OCI-LY1 (cell line): ENCODE results near the gene DLG1.

Experiments used
- H2AFZ ChIP-seq: fragments of 200-600 bp; sonication (generic), shearing (Covaris generic); 2 replicates; pipeline ENCODE4 v1.6.0; 2014; ENCODE audit warnings: antibody characterized with exemption, mild to moderate bottlenecking, low read length
- H3F3A ChIP-seq: fragments of 200-600 bp; sonication (generic), shearing (Covaris generic); 2 replicates; pipeline ENCODE4 v1.6.0; 2014; ENCODE audit warnings: mild to moderate bottlenecking, antibody characterized with exemption, low read length, moderate library complexity; ENCODE audit not compliant: insufficient read depth
- H3K27ac ChIP-seq: fragments of 200-600 bp; sonication (generic); 2 replicates; pipeline ENCODE4 v1.5.1; 2014; ENCODE audit warnings: low read length, mixed run types, mild to moderate bottlenecking, low read depth; ENCODE audit not compliant: poor library complexity, severe bottlenecking
- H3K27me3 ChIP-seq: fragments of 200-600 bp; sonication (generic); 2 replicates; pipeline ENCODE4 v1.6.0; 2014; ENCODE audit warnings: antibody characterized with exemption, mild to moderate bottlenecking, low read length, moderate library complexity; ENCODE audit not compliant: insufficient read depth
- H3K36me3 ChIP-seq: fragments of 200-600 bp; sonication (generic); 2 replicates; pipeline ENCODE4 v1.6.1; 2014; ENCODE audit warnings: mild to moderate bottlenecking, antibody characterized with exemption, low read length, moderate library complexity, mixed read lengths; ENCODE audit not compliant: insufficient read depth
- H3K4me1 ChIP-seq: fragments of 200-600 bp; sonication (generic); 2 replicates; pipeline ENCODE4 v1.5.1; 2014; ENCODE audit warnings: mild to moderate bottlenecking, low read length, moderate library complexity; ENCODE audit not compliant: insufficient read depth, severe bottlenecking
- H3K4me2 ChIP-seq: fragments of 200-600 bp; sonication (generic), shearing (Covaris generic); 2 replicates; pipeline ENCODE4 v1.6.1; 2014; ENCODE audit warnings: low read length
- H3K4me3 ChIP-seq: fragments of 200-600 bp; sonication (generic); 2 replicates; pipeline ENCODE4 v1.5.1; 2014; ENCODE audit warnings: low read length, low read depth, mild to moderate bottlenecking, mixed read lengths; ENCODE audit not compliant: poor library complexity, severe bottlenecking
- H3K79me2 ChIP-seq: fragments of 200-600 bp; shearing (Covaris generic); 2 replicates; pipeline ENCODE4 v1.6.1; 2016; ENCODE audit warnings: mixed run types, low read length, mixed read lengths; ENCODE audit not compliant: insufficient read depth
- H3K9ac ChIP-seq: fragments of 200-600 bp; sonication (generic), shearing (Covaris generic); 2 replicates; pipeline ENCODE4 v1.6.1; 2014; ENCODE audit warnings: mild to moderate bottlenecking, low read length, mixed read lengths
- H3K9me2 ChIP-seq: fragments of 200-600 bp; sonication (generic), shearing (Covaris generic); 2 replicates; pipeline ENCODE4 v1.6.1; 2014; ENCODE audit warnings: low read depth, mild to moderate bottlenecking, low read length, mixed read lengths
- H3K9me3 ChIP-seq: fragments of 200-600 bp; shearing (Covaris generic); 2 replicates; pipeline ENCODE4 v1.6.1; 2014; ENCODE audit warnings: low read length, mixed read lengths
- H4K20me1 ChIP-seq: fragments of 200-600 bp; sonication (generic), shearing (Covaris generic); 2 replicates; pipeline ENCODE4 v1.6.0; 2016; ENCODE audit warnings: mild to moderate bottlenecking, low read length; ENCODE audit not compliant: insufficient read depth
- EZH2 ChIP-seq: fragments of 200-600 bp; sonication (generic), shearing (Covaris generic); IDR thresholded peaks from 2 replicates; pipeline ENCODE4 v1.8.0; 2017; ENCODE audit warnings: borderline replicate concordance, mixed run types, mild to moderate bottlenecking, antibody characterized with exemption, low read length, moderate library complexity, mixed read lengths
- TF ChIP-seq, protein P1 (sequence below): fragments of 200-600 bp; sonication (generic), shearing (Covaris generic); IDR thresholded peaks from 2 replicates; pipeline ENCODE4 v1.5.1; 2017; ENCODE audit warnings: mild to moderate bottlenecking, antibody characterized with exemption, low read length, moderate library complexity, mixed read lengths

The DLG1 gene

GRCh38 chr3:197340521-197340871 lies 42.1 kb upstream of the DLG1 start:
- no peaks in the 10 kb centered on the region for H3K79me2 ChIP-seq
- no peaks in the 10 kb centered on the region for H3K4me1 ChIP-seq
- no peaks in the 10 kb centered on the region for H3K36me3 ChIP-seq
- H3K4me2 ChIP-seq = no peak overlapping the region
- no peaks in the 10 kb centered on the region for H3K9me3 ChIP-seq
- no peaks in the 10 kb centered on the region; the same call in 1 of the 2 replicates for H3K27me3 ChIP-seq
- no peak overlapping the region for H3K9ac ChIP-seq
- no peaks in the 10 kb centered on the region for H3K9me2 ChIP-seq
- no peak overlapping the region for H2AFZ ChIP-seq
- no peak overlapping the region for H3K4me3 ChIP-seq
- TF ChIP-seq, protein P1, sequence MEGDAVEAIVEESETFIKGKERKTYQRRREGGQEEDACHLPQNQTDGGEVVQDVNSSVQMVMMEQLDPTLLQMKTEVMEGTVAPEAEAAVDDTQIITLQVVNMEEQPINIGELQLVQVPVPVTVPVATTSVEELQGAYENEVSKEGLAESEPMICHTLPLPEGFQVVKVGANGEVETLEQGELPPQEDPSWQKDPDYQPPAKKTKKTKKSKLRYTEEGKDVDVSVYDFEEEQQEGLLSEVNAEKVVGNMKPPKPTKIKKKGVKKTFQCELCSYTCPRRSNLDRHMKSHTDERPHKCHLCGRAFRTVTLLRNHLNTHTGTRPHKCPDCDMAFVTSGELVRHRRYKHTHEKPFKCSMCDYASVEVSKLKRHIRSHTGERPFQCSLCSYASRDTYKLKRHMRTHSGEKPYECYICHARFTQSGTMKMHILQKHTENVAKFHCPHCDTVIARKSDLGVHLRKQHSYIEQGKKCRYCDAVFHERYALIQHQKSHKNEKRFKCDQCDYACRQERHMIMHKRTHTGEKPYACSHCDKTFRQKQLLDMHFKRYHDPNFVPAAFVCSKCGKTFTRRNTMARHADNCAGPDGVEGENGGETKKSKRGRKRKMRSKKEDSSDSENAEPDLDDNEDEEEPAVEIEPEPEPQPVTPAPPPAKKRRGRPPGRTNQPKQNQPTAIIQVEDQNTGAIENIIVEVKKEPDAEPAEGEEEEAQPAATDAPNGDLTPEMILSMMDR = no peak
- no peak for TF ChIP-seq EZH2
- no peaks in the 10 kb centered on the region for H4K20me1 ChIP-seq
- no peaks in the 10 kb centered on the region for H3F3A ChIP-seq
- no peak overlapping the region for H3K27ac ChIP-seq

DNA sequence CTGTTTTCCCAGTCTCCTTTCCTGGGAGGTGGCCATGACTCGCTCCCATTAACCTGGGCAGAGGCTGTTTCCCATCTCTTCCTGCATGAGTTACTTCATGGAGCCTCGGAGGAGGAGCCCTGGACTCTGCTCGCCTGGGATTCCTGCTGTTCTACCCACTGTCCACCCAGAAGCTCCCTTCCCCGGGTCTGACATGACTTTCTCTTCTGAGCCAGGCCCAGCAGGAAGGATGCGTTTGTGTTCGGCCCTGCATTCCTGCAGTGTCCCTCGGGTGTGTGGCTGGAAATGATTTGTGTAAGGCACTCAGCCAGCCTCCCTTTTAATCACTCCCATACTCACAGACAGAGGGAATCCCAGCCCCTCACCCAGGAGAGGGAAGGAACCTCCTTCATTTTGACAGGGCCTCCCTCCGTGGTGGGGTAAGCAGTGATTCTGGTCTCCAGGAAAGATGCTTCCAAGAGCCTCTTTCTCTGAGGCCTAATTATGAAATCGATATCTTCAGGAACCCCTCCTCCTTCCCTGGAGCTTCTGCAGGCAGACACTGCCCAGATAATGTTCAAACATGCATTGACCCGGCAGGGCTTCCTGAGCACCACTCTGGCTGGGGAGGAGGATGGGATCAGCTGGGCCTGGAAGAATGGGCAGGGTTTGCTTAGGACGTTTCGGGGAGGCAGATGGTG lies 41.6 kb upstream of the DLG1 start:
- Histone ChIP-seq H3K27me3 (no peaks in the 10 kb centered on the region; the same call in 1 of the 2 replicates), H3K27ac (no peak overlapping the region), H4K20me1 (no peaks in the 10 kb centered on the region), H3F3A (no peaks in the 10 kb centered on the region), H3K4me1 (no peaks in the 10 kb centered on the region), H3K9me2 (no peaks in the 10 kb centered on the region), H3K79me2 (no peaks in the 10 kb centered on the region), H3K36me3 (no peaks in the 10 kb centered on the region), H3K4me2 (no peak overlapping the region), H3K9ac (no peak overlapping the region), H3K9me3 (no peaks in the 10 kb centered on the region), H3K4me3 (no peak overlapping the region), H2AFZ (no peak overlapping the region)
- no peak for TF ChIP-seq EZH2
- TF ChIP-seq, protein P1 = no peak

DNA sequence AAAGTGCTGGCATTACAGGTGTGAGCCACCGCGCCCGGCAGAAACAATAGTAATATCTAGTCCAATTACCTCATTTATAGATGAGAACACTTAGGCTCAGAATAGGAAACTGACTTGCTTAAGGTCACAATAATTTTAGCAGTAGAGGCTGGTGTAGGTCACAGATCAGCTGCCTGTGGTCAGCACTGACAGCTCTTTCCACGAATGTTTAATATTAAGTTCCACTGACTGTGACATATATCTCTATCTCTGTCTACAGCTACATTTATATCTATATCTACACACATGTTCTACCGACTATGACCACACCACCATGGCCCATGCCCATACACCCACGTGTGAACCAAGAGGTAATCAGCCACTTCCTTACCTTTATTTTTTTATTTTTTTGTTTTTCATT lies 40.2 kb upstream of the DLG1 start:
- Histone ChIP-seq H3K79me2 (no peaks in the 10 kb centered on the region), H3K9ac (no peak overlapping the region), H3K36me3 (no peaks in the 10 kb centered on the region), H3K27me3 (no peaks in the 10 kb centered on the region; the same call in 1 of the 2 replicates), H3K9me3 (no peaks in the 10 kb centered on the region), H3K4me1 (no peaks in the 10 kb centered on the region), H3K4me2 (no peak overlapping the region), H3K9me2 (no peaks in the 10 kb centered on the region), H3K27ac (no peak overlapping the region), H4K20me1 (no peaks in the 10 kb centered on the region), H3K4me3 (no peak overlapping the region), H3F3A (no peaks in the 10 kb centered on the region), H2AFZ (no peak overlapping the region)
- TF ChIP-seq, protein P1 = no peak
- no peak for TF ChIP-seq EZH2
